IPS-15b (cell line): ENCODE data around the gene MTPN.

ENCODE experiments used
- H3K27me3 ChIP-seq: one replicate; pipeline ENCODE4 v1.6.1; 2013; ENCODE audit warnings: low read length; ENCODE audit not compliant: control insufficient read depth, insufficient read depth
- H3K36me3 ChIP-seq: one replicate; pipeline ENCODE4 v1.6.1; 2013; ENCODE audit warnings: low read length; ENCODE audit not compliant: control insufficient read depth, insufficient read depth
- H3K4me1 ChIP-seq: one replicate; pipeline ENCODE4 v1.6.1; 2013; ENCODE audit warnings: mild to moderate bottlenecking, low read length; ENCODE audit not compliant: control insufficient read depth, insufficient read depth
- H3K4me3 ChIP-seq: one replicate; pipeline ENCODE4 v1.5.1; 2013; ENCODE audit warnings: low read depth, low read length
- H3K9ac ChIP-seq: one replicate; pipeline ENCODE4 v1.6.1; 2013; ENCODE audit warnings: low read depth, mild to moderate bottlenecking, low read length
- H3K9me3 ChIP-seq: one replicate; pipeline ENCODE4 v1.6.1; 2013; ENCODE audit warnings: mild to moderate bottlenecking, low read length; ENCODE audit not compliant: control insufficient read depth, insufficient read depth

Gene MTPN

DNA sequence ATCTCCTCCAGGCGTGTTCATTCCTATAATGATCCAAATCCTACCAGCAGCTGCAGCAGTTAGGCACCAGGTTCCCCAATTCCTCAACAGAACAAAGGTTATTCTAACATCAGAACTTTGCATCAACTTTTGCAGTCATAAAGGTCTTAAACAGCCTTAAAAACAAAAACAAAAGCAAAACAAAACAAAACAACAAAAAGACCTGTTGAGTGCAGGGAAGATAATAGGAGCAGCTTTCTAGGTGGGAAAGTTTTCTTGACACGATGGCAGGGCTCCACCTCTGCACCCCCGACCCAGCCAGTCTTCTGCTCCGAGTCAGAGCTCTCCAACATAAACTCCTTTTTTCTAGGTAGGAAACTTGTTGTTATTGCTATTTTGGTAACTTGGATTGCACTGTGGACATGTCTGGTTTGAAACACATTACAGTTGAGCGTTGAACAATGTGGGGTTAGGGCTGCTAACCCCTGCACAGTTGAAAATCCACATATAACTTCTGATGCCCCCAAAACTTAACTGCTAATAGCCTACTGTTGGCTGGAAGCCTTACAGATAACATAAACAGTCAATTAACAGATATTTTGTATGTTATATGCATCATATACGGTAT is 77.6 kb downstream of the MTPN start:
- Histone ChIP-seq H3K9ac (no peak overlapping the region), H3K27me3 (no peaks in the 10 kb centered on the region)

DNA sequence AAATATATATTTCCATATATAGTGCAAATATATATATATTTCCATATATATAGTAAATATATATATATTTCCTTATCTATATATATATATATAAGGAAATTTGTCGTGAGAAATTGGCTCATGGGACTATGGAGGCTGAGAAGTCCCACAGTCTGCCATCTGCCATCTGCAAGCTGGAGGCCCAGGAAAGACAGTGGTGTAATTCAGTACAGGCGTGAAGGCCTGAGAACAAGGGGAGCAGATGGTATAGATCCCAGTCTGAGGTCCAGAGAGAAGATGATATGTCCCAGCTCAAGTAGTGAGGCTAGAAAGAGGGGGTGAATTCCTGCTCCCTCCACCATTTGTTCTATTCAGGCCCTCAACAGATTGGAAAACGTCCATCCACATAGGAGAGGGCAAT is 78.9 kb downstream of the MTPN start:
- Histone ChIP-seq H3K4me1 (peaks cover 3% of the 10 kb centered on the region), H3K4me3 (no peak overlapping the region)

More for the DNA sequence above, 77.6 kb downstream of the MTPN start:
- peaks cover 3% of the 10 kb centered on the region for H3K4me1 ChIP-seq
- H3K9me3 ChIP-seq: no peaks in the 10 kb centered on the region
- no peak overlapping the region for H3K4me3 ChIP-seq
- no peaks in the 10 kb centered on the region for H3K36me3 ChIP-seq

GRCh38 chr7:135894816-135895215 is 82.3 kb downstream of the MTPN start:
- Histone ChIP-seq H3K4me3 (no peak overlapping the region), H3K9me3 (no peaks in the 10 kb centered on the region), H3K4me1 (no peaks in the 10 kb centered on the region), H3K27me3 (no peaks in the 10 kb centered on the region), H3K36me3 (no peaks in the 10 kb centered on the region), H3K9ac (no peak overlapping the region)

More for the DNA sequence above, 78.9 kb downstream of the MTPN start:
- no peaks in the 10 kb centered on the region for H3K9me3 ChIP-seq
- H3K27me3 ChIP-seq: no peaks in the 10 kb centered on the region
- H3K9ac ChIP-seq: no peak overlapping the region
- H3K36me3 ChIP-seq: no peaks in the 10 kb centered on the region

DNA sequence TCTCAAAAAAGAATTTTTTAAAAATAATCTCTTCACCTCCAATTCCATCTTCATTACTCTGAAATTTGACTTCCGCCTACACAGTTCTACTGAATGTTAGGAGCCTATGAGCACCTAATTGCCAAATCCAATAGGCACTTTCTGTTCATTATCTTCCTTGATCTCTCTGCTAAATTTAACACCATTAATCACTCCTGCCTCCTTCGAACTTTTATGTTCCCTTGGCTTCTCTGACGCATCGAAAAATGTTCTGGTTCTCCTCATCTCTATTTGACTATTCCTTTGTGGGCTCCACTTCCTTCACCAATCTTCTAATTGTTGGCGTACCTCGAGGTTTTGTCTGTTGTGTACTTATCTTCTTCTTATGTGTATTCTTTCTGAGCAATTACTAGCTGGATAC is 87.3 kb downstream of the MTPN start:
- Histone ChIP-seq H3K27me3 (no peaks in the 10 kb centered on the region), H3K36me3 (no peaks in the 10 kb centered on the region), H3K4me3 (no peak overlapping the region), H3K9ac (no peak overlapping the region), H3K4me1 (no peaks in the 10 kb centered on the region), H3K9me3 (no peaks in the 10 kb centered on the region)

DNA sequence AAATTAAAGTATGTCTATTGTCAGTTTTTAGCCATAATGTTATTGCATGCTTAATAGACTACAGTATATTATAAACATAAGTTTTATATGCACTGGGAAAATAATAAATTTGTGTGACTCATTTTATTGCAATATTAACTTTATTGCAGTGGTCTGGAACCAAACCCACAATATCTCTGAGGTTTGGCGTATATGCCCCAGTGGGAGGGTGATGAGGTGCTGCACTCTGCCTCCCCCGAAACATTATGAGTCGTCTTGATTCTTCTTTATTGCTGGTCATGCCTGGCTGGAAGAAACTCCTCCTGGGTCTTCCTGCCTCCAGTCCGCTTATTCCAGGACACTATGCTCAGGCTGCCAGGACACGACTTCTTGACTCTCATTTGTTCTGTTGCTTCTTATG is 88.4 kb downstream of the MTPN start:
- Histone ChIP-seq H3K9me3 (no peaks in the 10 kb centered on the region), H3K4me1 (no peaks in the 10 kb centered on the region), H3K9ac (no peak overlapping the region), H3K36me3 (no peaks in the 10 kb centered on the region), H3K27me3 (no peaks in the 10 kb centered on the region), H3K4me3 (no peak overlapping the region)

DNA sequence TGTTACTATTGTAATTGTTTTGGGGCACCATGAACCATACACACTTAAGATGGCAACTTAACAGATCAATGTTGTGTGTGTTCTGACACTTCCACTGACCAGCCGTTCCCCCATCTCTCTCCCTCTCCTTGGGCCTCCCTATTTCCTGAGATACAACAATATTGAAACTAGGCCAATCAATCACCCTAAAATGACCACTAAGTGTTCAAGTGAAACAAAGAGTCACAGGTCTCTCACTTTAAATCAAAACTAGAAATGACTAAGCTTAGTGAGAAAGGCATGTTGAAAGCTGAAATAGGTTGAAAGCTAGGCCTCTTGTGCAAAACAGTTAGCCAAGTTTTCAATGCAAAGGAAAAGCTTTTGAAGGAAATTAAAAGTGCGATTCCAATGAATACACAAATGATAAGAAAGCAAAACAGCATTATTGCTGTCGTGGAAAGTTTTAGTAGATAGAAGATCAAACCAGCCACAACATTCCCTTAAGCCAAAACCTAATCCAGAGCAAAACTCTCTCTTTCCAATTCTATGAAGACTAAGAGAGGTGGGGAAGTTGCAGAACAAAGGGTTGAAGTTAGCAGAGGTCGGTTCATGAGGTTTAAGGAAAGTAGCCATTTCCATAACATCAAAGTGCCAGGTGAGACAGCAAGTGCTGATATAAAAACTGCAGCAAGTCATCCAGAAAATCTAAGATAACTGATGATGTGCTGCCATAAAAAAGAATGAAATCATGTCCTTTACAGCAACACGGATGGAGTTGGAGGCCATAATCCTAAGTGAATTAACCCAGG is 90.6 kb downstream of the MTPN start:
- Histone ChIP-seq H3K36me3 (no peaks in the 10 kb centered on the region), H3K9me3 (no peaks in the 10 kb centered on the region), H3K4me3 (no peak overlapping the region), H3K9ac (no peak overlapping the region), H3K4me1 (no peaks in the 10 kb centered on the region), H3K27me3 (no peaks in the 10 kb centered on the region)

DNA sequence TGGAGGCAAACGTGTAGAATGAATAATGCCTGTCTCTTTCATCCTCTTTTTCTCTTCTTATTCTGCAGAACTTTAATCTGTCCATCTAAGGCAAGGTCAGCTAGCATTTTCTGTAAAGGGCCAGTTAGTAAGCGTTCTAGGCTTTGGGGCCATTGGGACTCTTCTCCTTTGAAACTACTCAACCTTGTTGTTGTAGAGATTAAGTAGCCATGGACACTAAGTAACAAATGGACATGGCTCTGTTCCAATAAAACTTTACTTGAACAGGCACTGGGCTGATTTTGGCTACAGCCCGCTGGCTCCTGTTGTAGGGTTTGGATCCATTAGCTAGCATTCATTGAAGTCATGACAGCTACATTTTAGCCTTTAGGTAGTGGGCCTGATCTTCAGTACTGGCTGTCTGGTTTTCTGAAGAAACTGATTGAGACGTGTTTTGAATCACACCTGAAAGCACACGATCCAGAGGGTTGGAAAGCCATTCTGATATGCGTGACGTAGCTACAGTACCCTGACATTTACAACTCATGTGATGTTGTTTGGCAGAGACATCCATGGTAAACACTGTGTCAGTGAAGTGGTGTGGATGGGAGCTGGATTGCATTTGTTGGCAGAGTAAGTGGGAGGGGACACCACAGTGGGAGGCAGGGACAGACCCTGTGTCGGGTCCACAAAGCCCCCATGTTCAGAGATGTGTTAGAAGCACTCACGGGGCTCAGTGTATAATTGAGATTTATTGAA is 92.5 kb downstream of the MTPN start:
- Histone ChIP-seq H3K9ac (no peak overlapping the region), H3K27me3 (no peaks in the 10 kb centered on the region), H3K4me3 (no peak overlapping the region)

GRCh38 chr7:135879233-135879632 is 97.9 kb downstream of the MTPN start:
- no peak overlapping the region for H3K4me3 ChIP-seq
- no peaks in the 10 kb centered on the region for H3K36me3 ChIP-seq
- no peak overlapping the region for H3K9ac ChIP-seq
- no peaks in the 10 kb centered on the region for H3K9me3 ChIP-seq
- no peaks in the 10 kb centered on the region for H3K4me1 ChIP-seq
- H3K27me3 ChIP-seq: no peaks in the 10 kb centered on the region

More for the DNA sequence above, 92.5 kb downstream of the MTPN start:
- Histone ChIP-seq H3K36me3 (no peaks in the 10 kb centered on the region), H3K4me1 (no peaks in the 10 kb centered on the region), H3K9me3 (no peaks in the 10 kb centered on the region)

DNA sequence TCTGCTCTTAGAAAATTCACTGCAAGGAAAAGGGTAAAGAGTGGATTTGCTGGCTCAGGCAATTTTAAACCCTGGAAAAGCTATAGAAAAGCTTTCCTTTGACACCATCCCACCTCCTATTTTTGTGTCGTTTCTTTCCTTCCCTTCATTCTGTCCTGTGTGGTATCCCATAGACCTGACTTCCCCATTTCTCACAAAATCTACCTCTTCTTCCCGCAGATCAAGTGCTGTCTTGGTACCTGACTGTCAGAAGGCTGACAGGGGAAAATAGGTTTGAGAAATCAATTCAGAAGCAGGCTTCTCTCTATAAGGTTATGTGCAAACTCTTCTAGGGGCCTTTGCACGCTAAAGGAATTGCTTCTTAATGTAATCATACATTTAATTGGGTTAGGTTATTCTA is 98.9 kb downstream of the MTPN start:
- Histone ChIP-seq H3K4me3 (no peak overlapping the region), H3K27me3 (no peaks in the 10 kb centered on the region), H3K9ac (no peak overlapping the region), H3K9me3 (no peaks in the 10 kb centered on the region), H3K36me3 (no peaks in the 10 kb centered on the region), H3K4me1 (no peaks in the 10 kb centered on the region)

GRCh38 chr7:135877805-135878204 is 99.4 kb downstream of the MTPN start:
- Histone ChIP-seq H3K27me3 (no peaks in the 10 kb centered on the region), H3K4me1 (no peaks in the 10 kb centered on the region), H3K9me3 (no peaks in the 10 kb centered on the region), H3K4me3 (no peak overlapping the region), H3K36me3 (no peaks in the 10 kb centered on the region), H3K9ac (no peak overlapping the region)
